Measurements from ENCODE around the gene SUN3.
"Not testable (repeated sequence)": the region's sequence is repeated elsewhere in the genome, so short reads cannot be mapped to it uniquely, and the experiment has no call there.

SUN3 gene

DNA sequence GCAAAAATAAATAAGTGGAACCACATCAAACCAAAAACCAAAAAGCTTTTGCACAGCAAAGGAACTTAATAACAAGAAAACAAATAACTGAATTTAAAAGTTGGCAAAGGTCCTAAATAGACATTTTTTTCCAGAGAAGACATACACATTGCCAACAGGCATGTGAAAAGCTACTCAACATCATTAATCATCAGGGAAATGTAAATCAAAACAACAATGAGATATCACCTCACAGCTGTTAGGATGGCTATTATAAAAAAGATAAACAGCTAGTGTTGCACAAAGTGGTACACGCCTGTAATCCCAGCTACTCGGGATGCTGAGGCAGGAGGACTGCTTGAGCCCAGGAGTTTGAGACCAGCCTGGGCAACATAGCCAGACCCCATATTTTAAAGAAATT, 2.2 kb upstream of the SUN3 start:
- no peak for DNase-seq (ENCODE audit: low read depth)

DNA sequence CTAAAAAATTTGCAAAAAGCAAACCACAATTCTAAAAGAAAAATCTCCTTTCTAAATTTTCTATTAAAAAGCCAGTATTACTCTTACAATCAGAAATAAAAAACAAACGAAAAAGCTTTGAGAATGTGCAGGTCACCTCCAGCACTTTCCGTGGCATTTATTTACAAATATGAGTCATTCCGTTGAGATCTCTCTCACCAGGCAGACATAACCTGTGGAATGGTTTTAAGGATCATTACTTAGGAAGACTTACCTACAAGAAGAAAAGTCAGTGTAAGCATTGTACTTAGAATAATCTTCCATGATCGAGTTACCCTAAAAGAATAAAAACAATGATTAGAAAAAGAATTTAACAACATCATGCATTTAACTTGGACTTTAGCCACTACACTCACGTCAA, 3.3 kb downstream of the SUN3 start:
- no peak for DNase-seq (ENCODE audit: low read depth)

DNA sequence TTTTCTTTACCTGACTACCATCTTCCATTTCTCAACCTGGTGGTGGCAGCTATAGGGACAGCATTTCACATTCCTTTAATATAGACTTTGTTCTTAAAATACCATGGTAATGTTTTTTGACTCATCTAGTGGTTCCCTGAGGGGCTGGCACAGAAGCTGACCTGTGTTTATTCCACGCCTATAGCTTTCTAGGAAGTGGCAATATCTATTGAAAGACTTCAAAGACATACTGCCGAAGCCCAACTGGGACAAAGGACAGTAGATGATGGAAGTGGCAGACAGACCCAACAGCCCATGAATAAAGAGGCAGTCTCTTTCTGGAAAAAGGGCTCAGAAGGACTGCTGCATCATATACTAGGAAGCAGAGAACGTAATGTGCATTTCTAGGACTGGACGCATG, 11.2 kb downstream of the SUN3 start:
- no peak for DNase-seq (ENCODE audit: low read depth)

DNA sequence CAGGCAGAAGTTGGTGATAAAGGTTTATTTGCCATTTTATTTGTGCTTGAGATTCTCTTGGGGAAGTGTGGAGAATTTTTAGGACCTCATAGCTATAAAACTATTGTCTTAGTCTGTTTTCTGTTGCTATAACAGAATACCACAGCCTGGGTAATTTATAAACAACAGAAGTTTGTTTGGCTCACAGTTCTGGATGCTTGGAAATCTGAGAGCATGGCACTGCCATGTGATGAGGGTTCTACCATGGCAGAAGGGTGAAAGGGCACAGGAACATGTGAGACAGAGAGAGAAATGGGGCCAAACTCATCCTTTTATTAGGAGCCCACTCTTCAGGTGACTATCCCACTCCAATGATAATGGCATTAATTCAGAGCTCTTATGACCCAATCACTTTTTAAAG, 12.3 kb downstream of the SUN3 start:
- no peak for DNase-seq (ENCODE audit: low read depth)

DNA sequence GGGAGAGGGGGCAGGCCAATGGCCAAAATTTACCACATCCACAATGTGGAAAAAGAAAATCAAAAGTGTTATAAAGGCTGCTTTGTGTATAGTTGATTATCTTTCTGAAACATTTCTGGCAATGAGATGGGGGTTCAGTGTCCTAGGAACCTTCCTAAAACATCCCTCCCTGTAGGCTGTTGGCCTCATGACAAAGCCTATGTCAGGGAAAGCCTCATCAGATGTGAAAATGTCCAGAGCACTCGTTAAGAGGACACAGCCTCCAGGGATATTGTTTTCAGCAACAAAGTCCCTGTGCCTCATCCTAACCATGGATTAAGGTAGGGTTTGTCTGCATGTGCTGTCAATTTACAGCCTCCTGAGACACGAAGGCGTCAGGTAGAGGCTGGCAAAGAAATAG, 17.0 kb downstream of the SUN3 start:
- DNase-seq (ENCODE audit: low read depth): no peak

DNA sequence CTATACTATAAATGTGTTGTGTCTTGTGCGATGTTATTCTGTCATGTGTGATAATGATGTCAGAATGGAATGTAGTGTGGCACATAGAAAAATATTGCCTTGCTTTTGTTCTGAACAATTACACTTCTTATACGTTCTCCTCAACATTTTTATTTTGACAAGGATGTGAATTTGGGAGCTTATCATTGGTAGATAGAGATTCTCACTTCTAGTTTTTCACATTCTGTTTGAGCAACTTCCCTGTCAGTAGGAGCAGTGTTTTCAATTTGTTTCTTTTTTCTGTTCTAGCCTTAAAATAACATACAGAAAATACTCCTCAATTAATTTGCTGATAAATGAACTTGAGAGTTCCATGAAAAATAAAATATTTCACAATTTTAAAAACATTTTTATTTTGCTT, 17.6 kb downstream of the SUN3 start:
- no peak for DNase-seq (ENCODE audit: low read depth)

DNA sequence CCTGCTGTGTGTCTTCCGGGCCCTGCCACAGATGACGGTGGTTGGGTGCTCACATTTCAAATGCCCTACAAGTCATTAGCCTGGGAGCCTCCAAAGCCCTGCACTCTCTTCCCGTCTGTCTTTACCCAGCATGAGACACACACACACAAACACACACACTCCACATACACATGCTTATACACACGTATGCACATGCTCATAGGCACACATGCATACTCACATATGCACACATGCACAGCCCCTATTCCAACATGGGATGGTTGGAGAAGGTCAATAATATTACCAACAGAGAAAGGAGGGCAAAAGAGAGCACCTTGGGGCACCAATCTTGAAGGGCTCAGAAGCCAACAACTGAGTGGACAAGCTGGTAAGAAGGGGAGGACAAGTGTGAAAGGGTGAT, 19.0 kb downstream of the SUN3 start:
- DNase-seq (ENCODE audit: low read depth): no peak

DNA sequence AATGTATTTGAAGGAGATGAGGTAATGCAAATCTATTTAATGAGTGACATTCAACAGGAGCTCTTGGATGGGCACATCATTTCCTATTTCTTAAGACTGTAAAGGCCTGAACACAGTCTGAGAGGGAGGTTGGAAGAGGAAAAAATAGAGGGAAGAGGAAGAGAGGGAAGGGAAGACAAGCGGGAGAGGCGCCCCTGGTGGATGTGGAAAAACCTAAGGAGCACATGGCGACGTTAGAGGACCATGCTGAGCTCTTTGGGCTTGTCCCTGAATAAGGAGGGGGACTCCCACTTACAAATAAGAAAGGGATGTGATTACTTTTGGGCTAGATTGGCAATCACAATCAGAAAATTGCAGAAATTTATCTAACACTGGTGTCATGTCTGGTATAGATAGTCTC, 19.6 kb downstream of the SUN3 start:
- no peak for DNase-seq (ENCODE audit: low read depth)

DNA sequence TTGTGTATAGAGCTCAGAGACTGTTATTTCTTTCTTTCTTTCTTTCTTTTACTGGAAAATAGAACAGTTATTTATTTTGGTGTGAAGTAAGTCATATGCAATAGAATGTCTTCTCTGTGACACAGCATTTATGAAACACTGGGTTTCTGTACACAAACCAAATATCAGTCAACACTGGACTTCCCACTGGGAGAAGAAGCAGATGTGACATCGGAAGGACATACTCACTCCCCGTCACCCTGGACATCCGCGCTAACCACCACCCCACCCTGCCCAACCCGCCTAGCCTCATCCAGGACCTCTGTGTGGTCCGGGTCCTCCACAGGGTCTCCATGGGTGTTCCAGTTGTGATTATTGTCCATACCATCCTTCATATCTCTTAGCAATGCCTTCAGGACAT, 22.0 kb downstream of the SUN3 start:
- DNase-seq (ENCODE audit: low read depth): no peak

DNA sequence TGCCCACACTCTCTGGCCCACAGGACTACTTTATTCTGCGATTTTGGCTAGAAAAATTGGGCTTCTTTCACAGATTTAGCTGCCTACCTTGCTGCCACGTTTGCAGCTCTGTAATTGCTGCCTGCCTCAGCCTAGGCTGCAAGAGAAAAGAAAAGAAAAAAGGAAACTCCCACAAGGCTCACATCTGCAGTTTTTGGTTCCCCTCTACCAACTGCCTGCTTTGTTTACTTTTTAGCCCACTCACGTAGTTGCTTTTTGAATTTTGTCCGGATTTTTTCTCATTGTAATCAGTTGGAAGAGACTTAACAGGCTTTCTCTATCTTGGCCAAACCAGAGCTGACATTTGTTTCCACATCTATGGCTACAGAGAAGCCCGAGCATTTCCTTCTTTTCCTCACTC, 24.3 kb downstream of the SUN3 start:
- DNase-seq (ENCODE audit: low read depth): no peak

DNA sequence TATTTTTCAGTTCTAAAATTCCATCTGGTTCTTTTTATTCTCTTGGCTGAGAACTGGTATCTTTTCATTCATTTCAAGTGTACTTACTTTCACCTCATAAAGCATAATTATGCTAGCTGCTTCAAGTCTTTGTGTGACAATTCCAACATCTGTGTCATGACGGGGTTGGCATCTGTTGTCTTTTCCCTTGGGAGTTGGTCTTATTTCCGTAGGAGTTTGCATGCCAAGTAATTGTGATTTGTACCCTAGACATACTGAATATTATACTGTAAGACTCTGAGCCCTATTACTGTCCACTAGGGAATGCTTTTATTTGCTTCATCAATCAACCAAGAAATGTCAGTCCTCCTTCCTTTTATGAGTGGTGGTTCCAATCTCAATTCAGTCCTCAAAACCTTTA, 24.9 kb downstream of the SUN3 start:
- DNase-seq (ENCODE audit: low read depth): no peak

DNA sequence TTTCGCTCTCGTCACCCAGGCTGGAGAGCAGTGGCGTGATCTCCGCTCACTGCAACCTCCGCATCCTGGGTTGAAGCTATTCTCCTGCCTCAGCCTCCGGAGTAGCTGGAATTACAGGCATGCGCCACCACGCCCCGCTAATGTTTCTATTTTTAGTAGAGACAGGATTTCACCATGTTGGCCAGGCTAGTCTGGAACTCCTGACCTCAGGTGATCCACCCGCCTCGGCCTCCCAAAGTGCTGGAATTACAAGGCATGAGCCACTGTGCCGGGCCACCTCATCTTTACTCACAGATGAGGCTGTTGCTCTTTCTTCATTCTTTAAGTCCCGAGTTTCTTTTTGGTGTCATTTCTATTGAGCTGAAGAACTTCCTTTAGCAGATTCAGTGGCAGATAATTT, 28.7 kb downstream of the SUN3 start:
- not testable (repeated sequence) for DNase-seq (ENCODE audit: low read depth)

DNA sequence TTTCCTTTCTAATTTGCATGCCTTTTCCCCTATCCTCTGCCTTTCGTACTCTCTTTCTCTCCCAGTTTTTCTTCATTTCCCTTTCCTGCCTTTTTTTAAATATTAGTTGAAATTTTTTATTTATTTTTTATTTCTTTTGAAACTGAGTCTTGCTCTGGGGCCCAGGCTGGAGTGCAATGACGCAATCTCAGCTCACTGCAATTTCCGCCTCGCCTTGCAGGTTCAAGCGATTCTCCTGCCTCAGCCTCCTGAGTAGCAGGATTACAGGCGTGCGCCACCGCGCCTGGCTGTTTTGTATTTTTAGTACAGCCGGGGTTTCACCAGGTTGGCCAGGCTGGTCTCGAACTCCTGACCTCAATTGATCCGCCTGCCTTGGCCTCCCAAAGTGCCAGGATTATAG, 29.5 kb downstream of the SUN3 start:
- no peak for DNase-seq (ENCODE audit: low read depth)

DNA sequence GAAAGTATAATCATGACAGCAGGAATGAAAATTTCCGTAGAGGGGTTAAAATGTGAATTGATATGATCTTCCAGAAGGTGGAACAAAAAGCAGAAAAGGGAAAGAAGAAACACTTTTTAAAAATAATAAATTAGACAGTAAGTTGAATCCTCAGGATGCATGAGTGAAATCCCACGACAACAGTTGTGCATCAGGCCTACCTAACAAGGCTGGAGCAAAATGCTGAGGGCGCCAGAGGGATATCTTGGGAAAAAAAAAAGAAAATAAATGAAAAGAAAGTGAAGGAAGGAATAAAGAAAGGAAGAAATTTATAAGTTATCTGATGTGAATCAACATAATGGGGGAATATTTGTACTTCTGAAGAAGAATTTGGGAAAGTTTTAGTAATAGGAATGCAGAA, 36.5 kb downstream of the SUN3 start:
- DNase-seq (ENCODE audit: low read depth): no peak

DNA sequence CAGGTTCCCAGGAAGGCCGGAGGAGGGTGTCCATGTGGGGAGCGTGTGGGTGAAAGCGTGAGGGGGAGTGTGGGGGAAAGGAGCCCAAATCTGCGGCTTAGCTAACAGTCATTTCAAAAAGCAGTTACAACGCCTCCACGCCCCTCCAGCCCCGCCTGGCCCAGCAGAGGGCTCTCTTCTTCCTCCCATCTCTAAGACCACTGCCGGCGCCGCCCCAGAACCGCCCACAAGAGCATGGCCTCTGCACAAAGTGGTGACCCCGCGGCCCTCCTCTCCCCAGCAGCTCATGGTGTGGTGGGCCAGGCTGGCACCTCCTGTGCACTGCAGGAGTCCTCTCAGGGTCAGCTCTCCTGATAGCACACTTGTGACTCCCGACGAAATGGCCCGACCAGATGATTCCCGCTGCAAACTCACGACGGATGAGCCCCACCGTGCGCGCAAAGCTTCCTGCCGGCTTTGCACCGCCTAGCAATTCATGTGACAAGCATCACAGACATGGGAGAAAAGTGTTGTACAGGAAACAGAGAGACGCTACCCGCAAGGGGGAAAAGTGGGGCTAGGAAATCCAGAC, 37.1 kb downstream of the SUN3 start:
- DNase-seq (ENCODE audit: low read depth): no peak

DNA sequence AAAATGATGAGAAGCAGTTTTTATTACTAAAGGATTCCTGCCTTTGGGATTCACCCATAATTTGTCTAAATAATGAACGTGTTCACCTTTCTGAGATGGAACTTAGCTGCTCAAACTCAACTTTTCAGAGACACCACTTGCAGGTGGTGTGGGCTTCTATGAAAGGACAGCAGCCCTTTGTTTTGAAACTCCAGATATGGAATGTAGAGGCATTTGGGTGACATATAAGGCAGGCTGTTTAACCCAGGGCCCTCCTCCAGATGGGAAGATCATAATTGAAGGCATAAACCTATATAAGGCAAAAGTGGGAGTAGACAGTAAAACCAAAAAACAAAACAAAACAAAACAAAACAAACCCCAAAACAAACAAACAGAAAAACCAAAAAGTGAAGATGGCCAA, 37.6 kb downstream of the SUN3 start:
- no peak for DNase-seq (ENCODE audit: low read depth)

DNA sequence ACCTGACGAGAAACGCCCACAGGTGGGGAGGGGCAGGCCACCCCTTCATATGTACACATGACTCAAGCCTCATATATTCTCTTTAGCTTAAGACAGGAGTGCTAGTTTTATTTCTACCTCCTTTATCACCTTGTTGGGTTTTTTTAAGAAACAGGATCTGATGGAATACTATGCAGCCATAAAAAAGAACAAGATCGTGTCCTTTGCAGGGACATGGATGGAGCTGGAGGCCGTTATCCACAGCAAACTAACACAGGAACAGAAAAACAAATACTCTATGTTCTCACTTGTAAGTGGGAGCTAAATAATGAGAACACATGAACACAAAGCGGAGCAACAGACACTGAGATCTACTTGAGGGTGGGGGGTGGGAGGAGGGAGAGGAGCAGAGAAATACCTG, 38.3 kb downstream of the SUN3 start:
- no peak for DNase-seq (ENCODE audit: low read depth)

DNA sequence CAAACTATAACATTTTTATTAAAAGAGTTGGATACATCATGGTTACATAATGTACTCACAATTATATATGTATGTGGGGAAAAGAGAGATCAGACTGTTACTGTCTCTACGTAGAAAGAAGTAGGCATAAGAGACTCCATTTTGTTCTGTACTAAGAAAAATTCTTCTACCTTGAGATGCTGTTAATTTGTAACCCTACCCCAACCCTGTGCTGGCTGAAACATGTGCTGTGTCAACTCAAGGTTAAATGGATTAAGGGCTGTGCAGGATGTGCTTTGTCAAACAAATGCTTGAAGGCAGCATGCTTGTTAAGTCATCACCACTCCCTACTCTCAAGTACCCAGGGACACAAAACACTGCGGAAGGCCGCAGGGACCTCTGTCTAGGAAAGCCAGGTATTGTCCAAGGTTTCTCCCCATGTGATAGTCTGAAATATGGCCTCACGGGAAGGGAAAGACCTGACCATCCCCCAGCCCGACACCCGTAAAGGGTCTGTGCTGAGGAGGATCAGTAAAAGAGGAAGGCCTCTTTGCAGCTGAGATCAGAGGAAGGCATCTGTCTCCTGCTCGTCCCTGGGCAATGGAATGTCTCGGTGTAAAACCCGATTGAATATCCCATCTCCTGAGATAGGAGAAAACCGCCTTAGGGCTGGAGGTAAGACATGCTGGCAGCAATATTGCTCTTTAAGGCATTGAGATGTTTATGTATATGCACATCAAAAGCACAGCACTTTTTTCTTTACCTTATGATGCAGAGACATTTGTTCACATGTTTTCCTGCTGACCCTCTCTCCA, 39.1 kb downstream of the SUN3 start:
- DNase-seq (ENCODE audit: low read depth): not testable (repeated sequence)

DNA sequence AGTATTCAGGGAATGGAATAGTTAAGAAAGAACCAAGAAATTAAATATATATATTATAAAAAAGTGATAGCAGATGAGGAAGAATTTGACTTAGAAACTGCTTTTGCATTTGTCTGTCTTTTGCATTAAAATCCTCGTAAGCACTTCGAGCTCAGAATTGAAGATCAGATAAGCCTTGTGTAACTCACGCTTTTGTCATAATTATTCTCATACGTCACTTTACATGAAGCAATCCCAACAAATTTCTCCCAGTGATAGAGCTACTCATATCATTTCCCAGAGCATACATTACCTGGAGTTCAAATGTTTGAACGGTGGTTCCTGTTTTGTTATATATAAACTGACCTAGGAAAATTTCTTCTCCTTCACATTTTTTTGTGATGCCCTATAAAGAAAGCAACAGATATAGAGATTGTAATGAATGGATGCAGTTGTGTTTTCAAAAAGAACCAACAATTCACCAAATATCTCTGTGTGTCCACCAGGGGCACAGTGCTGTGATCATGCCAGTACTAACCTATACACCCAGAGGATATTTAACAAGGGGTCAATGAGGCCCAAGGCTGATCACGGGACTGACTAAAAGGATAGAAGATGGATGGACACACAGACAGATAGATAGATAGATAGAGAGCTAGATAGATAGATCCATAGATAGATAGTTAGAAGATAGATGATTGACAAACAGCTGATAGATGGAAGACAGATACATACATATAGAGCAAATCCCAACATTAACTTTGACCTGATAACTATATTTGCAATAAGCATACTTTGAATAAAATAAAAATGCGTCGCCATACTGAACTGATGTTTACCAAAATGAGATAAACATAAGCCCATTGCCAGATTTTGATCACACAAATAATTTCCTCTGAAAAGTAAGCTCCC, 40.2 kb downstream of the SUN3 start:
- no peak for DNase-seq (ENCODE audit: low read depth)

DNA sequence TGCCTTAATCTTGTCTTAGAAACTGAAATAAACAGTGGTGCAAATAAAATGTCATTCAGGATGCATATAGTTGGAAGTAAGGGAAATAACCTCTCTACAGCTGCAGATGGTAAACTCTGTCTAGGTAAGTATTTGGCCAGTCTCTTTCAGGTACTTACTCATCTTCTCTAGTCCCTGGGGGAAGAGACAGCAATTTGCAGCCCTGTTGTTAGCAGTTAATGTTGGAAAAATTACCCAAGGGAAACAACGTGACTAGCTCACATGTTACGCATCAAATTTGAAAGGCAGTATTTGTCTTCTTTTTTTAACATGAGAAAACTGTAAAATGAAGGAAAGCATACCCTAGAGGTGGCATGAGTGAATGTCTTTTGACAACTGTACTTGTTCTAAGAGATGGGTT, 46.3 kb downstream of the SUN3 start:
- DNase-seq (ENCODE audit: low read depth): no peak

DNA sequence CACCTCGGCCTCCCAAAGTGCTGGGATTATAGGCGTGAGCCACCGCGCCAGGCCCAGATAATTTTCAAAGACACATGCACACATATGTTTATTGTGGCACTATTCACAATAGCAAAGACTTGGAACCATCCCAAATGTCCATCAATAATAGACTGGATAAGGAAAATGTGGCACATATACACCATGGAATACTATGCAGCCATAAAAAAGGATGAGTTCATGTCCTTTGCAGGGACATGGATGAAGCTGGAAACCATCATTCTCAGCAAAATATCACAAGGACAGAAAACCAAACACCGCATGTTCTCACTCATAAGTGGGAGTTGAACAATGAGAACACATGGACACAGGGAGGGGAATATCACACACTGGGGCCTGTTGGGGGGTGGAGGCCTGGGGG, 48.3 kb downstream of the SUN3 start:
- not testable (repeated sequence) for DNase-seq (ENCODE audit: low read depth)

DNA sequence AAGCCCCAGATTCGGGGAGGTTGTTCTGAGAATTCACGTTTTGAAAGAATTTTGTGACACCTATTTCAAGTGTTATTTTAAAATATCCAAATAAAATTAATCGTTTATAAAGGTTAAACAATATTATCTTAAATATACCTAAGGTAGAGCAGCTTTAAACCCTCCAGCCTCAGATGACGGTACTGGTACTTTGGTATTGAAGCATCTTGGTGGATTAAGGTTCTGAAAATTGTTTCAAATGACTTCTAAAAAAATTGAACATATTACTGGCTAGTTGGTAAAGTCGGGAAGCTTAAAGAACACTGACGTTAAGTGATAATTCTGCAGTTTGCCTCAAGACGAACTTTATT, 49.1 kb downstream of the SUN3 start:
- DNase-seq (ENCODE audit: low read depth): no peak

DNA sequence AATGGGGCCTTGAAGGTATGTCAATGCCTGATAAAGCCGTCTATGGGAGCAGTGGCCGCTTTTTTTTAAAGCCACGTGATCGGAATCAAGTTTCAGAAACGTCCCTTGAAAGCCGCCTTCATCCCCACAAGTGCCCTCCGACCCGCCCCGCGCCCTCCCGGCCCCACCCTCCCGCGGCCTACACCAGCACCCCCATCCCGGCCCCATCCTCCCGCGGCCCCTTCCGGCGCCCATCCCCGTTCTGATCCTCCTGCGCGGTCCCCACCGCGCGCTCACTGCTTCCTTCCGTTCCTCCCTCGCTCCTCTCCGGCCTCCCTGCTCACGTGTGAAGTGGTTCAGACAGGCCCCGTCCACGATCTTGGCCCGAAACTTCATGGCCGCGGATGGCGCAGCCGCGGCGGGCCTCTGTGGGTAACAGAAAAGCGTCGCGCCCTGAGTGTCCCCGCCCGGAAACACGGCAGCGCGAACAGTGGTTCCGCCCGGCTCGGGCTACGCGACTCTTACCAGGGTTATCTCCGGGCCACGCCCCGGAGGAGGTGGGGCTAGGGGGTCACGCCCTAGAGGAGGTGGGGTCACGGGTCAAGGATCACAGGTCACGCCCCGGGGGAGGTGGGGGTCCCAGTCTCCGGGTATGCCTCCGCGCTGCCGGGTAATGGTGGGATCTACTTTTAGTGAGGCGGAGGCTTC, 49.6 kb downstream of the SUN3 start, which contains the start of gene HUS1:
Gene HUS1, minus strand, starts transcription at position 471 of the 687 bp plus-strand sequence. Its CDS starts 96 bp downstream, at position 375.
- DNase-seq (ENCODE audit: low read depth): no peak

All from non-pigmented ciliary epithelial cell (primary cell).